GM18907 (cell line): Measurements from ENCODE around the gene ZNF362.

Source experiments
- ATAC-seq: cut with Tn5 transposase; IDR thresholded peaks from one replicate; pipeline ENCODE4 v1.9.1; 2021; ENCODE audit warnings: mild to moderate bottlenecking, moderate library complexity; ENCODE audit not compliant: unreplicated experiment

ZNF362 gene

GRCh38 chr1:33342041-33342723 is 85.9 kb downstream of the ZNF362 start:
- no peak for ATAC-seq

GRCh38 chr1:33343539-33343938 is 87.2 kb downstream of the ZNF362 start:
- no peak for ATAC-seq

- ATAC-seq = no peak
These were observed 88.7 kb downstream of the ZNF362 start for GRCh38 chr1:33344896-33345560.

GRCh38 chr1:33346533-33346926 is 90.2 kb downstream of the ZNF362 start:
- ATAC-seq = no peak

- no peak for ATAC-seq
These were observed 90.8 kb downstream of the ZNF362 start for GRCh38 chr1:33346927-33347649.

GRCh38 chr1:33347650-33347992 is 91.3 kb downstream of the ZNF362 start:
- ATAC-seq = no peak

- no peak for ATAC-seq
These were observed 91.9 kb downstream of the ZNF362 start for GRCh38 chr1:33348194-33348593.

GRCh38 chr1:33348676-33349080 is 92.4 kb downstream of the ZNF362 start:
- ATAC-seq = no peak

GRCh38 chr1:33349081-33349759 is 92.9 kb downstream of the ZNF362 start:
- peak; percentile 33 for ATAC-seq

- ATAC-seq = peak; percentile 74
These were observed 93.7 kb downstream of the ZNF362 start for GRCh38 chr1:33349778-33350610.
